Eye (tissue), 1 donor: ENCODE data around the gene ADAMTS15.
A peak's percentile ranks its signal among the peaks of the same experiment; 100 is the strongest.

Experiments used
- DNase-seq: peaks from one replicate; pipeline ENCODE4 v3.0.0-alpha.2; 2015

The ADAMTS15 gene

DNA sequence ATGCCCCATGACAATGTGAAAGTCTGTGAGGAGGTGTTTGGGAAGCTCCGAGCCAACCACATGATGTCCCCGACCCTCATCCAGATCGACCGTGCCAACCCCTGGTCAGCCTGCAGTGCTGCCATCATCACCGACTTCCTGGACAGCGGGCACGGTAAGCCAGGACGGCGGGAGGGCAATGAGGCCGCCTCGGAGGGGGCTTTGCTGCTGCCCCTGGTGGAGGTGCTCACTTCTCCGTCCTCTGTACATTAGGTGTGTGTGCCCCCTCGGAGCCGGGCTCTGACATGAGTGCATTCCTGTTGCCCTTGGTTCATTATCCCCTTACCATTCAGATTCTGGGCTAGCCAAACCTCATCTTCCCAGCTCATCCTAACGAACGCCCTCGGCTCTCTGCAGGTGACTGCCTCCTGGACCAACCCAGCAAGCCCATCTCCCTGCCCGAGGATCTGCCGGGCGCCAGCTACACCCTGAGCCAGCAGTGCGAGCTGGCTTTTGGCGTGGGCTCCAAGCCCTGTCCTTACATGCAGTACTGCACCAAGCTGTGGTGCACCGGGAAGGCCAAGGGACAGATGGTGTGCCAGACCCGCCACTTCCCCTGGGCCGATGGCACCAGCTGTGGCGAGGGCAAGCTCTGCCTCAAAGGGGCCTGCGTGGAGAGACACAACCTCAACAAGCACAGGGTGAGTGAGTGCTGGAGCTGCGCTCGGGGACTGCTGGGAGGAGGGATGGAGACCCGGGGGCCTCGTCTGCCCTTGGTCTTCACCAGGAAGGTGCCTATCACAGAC lies 13.8 kb downstream of the ADAMTS15 start:
- no peak for DNase-seq

DNA sequence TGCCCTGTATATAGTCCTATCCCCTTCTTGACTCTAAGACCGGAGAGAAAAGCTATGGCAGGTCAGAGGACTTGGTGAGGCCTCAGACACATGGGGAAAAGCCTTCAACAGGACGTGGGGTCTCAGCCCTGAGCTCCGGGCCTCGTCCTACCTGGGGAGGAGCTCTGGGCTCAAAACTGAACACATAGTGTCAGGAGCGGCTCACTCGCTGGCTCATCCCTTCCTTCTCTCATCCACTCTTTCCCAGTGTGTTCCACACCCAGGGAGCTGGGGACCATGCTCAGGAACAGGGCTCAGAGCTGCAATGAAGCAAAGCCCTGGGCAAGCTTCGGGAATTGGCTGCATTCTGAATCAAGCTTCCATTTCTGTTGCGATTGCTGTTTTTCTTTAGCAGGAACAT lies 14.5 kb downstream of the ADAMTS15 start:
- DNase-seq: no peak

DNA sequence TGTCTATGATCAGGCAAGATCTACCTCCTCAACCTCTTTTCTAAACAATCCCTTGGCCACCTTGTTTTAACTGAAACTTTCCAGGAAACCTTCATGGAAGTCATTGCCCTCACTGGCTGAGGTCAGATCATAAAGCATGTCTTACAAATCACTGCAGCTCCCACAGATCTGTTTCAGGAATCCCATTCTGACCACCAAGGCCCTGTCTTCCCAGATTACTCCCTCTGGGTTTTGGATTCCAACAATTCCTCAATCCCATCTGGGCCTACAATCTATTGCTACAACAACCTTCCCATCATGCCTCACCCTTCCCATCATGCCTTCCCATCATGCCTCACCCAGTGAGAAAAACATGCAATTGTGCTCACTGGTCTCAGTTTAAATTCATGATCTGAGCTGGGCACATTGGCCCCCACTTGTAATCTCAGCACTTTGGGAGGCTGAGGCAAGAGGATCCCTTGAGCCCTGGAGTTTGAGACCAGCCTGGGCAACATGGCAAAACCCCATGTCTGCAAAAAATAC lies 15.9 kb downstream of the ADAMTS15 start:
- DNase-seq: no peak

DNA sequence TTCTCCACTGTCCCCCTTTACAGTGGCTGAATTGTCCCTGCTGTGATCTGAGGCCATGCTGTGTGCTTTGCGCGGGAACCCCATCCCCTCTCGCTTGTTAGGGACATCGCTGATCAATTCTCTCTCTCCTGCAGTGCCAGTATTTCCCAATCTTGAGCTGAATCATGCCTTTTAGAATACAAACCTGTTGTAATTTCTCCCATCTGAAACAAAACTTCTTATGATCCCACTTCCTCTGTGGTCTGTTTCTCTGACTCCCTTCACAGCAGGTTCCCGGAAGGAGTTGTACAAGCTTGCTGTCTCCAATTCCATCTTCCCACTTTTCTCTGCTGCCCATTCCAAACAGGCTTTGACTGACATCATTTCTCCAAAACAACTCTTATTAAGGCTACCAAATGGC lies 16.8 kb downstream of the ADAMTS15 start:
- DNase-seq: no peak

DNA sequence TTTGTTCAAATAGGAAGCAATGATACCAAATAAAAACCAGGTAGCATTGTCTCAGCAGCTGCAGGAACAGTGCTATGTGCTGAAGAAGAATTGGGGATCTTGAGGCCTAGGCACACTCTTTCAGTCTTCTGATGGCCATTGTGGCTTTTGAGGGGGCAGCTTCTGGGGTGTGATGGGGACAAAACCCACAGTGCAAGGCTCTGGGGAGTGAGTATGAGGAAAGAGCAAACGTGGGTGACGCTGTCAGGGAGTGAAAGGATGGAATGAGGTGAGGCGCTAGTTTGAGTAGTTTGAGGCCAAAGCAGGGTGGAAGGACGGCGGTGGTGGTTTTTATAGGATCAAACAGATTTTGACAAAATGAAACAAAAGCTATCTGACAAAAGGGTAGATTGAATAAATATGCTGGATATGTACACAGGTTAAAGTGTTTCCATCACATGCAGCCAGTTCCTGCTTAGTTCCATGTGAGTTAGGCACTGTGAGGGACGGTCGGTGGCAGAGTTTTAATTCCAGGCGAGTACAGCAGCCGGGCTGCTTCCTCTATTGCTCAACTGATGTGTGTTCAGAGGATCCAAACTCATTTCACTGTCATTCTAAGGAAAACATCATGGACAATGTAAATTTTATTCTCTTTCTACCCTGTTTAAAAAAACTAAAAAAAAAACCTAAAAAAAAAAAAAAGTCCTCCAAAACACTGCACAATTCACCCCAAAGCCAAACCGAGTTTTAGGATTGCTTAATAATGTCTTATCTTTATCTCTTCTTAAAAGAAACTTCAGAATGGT lies 18.9 kb downstream of the ADAMTS15 start:
- no peak for DNase-seq

DNA sequence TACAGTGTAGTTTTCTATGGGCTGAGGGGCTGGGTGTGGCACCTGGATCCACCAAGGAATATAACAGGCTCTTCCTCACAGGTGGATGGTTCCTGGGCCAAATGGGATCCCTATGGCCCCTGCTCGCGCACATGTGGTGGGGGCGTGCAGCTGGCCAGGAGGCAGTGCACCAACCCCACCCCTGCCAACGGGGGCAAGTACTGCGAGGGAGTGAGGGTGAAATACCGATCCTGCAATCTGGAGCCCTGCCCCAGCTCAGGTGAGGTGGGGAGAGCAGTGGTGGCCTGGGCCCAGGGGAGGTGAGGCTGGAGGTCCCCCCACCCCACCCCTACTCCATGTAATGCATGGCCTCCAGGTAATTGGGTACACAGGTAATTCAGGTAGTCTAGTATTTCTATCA lies 20.7 kb downstream of the ADAMTS15 start:
- no peak for DNase-seq

DNA sequence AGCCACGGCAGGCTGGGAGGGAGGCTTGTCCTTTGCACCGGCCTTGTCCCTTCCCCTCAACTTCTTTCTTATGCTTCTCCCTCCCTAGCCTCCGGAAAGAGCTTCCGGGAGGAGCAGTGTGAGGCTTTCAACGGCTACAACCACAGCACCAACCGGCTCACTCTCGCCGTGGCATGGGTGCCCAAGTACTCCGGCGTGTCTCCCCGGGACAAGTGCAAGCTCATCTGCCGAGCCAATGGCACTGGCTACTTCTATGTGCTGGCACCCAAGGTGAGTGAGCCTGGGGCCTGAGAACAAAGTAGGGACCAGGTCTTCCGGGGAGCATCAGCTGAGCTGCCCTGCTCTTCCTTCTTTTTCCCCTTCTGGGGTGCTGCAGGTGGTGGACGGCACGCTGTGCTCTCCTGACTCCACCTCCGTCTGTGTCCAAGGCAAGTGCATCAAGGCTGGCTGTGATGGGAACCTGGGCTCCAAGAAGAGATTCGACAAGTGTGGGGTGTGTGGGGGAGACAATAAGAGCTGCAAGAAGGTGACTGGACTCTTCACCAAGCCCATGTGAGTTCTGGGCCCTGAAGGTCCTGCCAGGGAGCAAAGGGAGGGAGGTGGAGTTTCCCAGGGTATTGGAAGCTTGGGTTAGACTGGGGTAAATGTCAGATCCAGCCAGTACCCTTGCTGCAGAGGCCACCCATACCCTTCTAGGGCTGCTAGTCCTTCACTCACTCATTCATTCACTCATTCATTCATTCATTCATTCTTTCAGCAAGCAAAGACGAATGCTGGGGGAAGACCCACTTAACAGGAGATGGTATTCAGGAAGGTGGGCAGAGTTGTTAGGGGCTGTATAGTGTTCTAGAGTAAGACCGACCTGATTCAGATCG lies 22.6 kb downstream of the ADAMTS15 start:
- no peak for DNase-seq

DNA sequence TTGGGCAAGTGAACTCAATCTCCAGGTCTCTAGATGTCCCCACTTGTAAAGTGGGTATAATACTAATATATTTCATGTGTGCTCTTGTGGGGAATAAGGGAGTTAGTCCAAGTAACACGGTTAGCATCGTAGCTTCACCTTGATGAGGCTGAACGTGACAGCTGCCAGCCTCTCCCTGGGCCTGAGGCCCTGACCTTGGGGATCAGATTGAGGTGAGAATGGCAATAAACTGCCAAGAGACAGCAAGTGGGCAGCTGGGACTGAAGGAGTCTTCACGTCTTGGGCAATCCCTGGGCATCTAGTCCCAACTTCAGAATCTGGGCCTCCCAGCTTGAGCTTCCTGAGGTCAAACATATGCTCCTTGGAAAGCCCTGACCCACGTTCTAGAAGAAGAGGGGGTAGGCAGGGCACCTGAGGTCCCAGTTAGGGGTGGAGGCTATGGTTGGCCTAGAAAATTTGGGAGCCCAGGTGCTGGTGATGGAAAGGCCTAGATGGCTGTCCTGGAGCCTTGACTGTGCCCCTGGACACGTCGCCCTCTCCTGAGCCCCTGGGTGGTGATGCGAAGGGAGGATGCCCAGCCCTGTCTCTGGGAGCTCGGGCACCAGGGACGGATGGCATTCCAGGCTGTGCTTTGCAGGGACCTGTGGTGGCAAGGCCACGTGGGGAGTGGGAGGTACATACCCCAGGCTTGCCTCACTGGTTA lies 23.4 kb downstream of the ADAMTS15 start:
- no peak for DNase-seq

DNA sequence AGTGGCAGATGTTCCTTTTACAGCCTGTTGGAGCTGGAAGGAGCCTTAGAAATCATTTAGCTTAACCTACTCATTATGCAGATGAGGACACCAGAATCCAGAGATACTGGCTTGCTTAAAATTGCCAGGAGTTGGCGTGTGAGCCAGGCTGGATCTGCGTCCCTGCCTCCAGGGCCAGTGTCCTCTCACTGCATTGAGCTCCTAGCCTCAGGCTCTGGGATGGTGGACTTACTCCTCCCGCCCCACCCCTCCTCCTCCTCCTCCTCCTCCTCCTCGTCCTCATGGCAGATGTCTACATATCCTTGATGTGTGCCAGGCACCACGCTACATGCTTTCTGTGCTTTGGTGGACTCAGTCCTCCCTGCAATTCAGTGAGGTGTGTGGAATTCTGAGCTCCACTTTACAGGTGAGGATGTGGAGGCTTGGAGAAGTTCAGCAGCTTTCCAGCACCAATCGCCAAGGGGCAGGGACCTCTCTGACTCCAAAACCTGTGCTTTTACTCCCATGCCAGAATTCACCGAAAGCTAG lies 24.1 kb downstream of the ADAMTS15 start:
- DNase-seq: no peak

DNA sequence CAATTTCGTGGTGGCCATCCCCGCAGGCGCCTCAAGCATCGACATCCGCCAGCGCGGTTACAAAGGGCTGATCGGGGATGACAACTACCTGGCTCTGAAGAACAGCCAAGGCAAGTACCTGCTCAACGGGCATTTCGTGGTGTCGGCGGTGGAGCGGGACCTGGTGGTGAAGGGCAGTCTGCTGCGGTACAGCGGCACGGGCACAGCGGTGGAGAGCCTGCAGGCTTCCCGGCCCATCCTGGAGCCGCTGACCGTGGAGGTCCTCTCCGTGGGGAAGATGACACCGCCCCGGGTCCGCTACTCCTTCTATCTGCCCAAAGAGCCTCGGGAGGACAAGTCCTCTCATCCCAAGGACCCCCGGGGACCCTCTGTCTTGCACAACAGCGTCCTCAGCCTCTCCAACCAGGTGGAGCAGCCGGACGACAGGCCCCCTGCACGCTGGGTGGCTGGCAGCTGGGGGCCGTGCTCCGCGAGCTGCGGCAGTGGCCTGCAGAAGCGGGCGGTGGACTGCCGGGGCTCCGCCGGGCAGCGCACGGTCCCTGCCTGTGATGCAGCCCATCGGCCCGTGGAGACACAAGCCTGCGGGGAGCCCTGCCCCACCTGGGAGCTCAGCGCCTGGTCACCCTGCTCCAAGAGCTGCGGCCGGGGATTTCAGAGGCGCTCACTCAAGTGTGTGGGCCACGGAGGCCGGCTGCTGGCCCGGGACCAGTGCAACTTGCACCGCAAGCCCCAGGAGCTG lies 24.8 kb downstream of the ADAMTS15 start:
- no peak for DNase-seq

DNA sequence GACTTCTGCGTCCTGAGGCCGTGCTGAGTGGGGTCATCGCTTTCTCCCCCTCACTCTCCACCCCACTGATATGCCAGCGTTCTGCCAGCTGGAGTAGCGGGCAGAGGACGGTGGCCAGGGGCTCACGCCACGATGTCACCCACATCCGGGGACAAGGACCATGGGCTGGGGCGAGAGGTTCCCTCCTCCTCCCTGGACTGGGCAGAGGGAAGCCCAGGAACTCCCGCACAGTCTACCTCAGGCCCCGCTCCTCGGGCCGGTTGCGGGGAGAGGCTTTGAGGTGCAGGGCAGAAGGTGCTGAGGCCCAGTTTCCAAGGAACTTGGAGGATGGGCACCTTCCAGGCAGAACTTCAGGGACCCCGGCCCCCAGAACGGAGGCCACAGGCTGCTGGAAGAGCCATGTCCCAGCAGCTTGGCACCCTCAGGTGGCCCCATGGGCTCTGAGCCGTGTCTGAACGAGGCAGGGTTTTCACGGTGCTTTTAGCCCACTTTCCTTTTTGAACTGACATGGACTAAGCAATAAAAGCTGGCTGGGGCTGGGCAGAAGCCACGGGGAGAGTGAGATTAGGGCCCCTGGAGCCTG lies 25.4 kb downstream of the ADAMTS15 start:
- DNase-seq: no peak

DNA sequence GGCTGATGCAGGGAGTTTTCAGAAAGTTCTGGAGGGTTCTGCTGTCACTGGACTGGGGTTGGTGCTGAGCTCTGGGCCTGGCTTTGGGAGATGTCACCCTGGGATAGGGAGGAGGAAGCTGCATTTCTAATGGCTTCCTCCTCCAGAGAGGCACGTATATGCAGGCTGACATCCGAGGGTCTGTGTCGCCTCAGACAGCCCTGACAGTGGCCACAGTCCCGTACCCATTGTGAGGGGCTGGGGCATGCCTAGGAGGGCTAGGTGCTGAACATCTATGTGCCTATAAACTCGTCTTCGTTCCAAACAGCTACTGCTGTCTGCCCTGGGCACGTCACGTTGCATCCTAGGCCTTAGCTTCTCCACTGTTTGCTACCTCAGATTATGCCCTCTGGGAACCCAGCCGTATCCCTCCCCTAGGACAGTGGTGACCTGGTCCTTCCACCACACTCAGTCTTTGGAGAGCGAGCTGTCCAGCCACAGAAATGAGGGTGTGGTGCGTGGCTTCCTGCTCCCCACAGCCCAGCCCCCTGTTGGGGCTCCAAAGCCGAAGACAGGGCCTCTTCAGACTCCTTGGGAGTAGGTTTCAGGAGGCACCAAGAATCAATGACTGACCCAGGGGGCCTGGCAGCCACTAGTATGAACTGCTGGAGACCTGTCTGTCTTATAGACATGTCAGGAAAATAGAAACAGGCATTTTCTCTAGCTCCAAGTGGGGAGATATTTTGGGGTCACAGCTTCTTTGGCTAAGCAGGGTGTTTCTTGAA lies 26.4 kb downstream of the ADAMTS15 start:
- DNase-seq: no peak

DNA sequence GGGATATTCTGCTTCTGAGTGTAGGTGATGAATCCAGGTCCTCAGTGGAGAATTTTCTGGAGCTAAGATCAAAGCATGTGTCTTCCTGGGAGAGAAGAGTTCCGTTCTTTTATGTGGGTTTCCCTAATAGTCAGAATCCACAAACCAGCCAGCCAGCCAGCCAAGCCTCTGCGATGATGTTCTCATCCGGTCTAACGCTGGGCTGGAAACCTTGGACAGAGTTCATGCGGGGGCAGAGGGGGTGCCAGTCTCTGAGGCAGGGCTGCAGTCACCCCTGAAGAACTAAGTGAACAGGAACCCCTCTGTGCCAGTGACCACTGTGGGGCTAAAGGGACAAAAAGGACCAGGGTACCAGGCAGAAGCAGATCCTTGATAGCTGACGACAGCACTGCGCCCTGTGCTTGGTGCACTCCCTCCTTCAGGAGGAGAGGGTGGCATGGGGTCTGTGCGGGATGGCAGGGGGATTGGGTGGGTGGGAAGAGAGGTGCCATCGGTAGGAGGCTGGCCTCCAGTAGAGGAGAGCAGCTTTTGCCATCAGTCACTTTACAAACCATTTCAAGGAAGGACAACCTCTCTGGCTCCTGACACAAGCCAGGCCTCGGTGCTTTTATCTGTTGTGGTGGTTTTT lies 27.1 kb downstream of the ADAMTS15 start:
- no peak for DNase-seq

DNA sequence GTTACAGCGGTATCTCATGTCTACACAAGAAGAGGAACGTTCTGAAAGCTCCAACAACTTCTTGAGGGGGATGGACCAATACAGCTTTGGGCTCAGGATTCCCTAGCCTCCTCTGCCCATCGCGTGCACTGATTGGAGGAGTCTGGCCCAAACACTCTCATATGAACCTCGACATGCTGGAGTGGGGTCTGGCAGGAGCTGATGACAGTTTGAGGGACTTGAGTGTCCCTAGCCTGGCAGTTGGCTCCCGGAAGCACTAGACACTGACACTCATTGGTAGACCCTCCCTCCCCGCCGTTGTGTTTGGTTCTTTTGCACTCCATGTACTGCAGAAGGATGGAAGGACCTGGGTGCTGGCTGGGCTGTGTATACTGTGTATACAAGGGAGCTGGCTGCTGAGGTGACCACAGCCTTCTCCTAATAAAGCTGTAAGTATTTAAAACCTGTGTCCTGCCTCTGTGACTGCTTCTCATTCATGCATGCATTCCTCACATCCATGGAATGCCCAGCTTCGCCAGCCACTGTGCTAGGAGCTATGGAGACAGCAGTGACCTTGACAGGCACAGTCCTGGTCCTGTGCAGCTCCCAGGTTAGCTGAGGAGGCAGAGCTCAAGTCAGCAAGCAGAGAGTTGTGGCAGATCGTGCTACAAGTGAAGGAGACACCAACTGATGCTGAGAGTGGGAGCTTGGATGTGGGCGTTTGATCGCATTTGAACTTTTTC lies 27.9 kb downstream of the ADAMTS15 start:
- no peak for DNase-seq

DNA sequence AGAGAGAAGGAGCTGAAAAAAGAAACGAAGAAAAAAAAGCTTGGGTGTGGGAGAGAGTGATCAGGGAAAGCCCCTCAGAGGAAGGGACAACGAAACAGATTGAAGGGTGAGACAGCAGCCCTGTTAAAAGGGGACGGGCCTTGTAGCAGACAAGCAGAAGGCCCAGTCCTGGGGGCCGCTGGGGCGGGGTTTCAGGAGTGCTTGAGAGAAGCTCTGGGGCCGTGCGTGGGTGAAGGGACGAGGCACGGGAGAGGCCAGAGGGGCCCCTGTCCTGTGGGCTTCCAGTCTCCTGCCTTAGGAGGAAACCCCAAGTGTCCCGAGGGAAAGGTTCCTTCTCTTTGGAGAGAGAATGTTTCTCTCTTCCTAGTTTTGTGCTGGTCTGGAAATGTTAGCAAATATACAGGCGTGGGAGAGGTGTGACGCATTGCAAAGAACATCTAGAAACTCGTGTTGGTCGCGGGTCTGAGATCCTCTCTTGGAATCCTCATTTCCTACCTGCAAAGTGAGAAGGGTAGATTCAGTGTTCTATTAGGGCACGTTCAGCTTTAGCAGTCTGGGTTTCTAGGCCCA lies 28.6 kb downstream of the ADAMTS15 start:
- no peak for DNase-seq

DNA sequence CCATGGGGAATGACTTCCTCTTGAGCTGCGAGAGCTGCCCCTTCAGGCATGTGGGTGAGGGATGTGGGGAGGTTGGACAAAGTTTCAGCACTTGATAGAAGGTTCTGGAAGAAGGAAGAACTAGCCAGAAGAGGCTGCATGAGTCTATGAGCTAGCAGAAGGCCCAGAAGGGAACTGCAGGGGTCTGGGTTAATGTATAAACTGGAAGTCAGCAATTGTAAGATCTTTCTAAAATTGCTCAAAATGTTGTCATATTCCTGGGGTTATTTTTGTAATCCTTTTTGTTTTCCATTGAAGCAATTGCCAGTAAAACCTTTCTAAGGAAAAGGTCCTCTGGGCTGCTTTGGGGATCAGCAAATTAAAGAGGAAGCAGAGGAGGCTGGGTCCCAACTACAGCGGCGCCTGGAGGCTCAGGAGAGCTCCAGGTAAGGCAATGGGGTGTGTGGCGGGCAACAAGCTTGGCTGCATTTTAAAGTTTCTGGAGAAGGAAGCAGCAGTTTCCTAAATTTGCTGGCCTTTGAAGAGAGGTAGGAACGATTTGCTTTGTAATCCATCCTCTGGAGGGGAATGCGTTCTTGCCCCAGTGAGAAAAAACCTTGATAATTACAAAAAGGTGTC lies 29.2 kb downstream of the ADAMTS15 start:
- no peak for DNase-seq

DNA sequence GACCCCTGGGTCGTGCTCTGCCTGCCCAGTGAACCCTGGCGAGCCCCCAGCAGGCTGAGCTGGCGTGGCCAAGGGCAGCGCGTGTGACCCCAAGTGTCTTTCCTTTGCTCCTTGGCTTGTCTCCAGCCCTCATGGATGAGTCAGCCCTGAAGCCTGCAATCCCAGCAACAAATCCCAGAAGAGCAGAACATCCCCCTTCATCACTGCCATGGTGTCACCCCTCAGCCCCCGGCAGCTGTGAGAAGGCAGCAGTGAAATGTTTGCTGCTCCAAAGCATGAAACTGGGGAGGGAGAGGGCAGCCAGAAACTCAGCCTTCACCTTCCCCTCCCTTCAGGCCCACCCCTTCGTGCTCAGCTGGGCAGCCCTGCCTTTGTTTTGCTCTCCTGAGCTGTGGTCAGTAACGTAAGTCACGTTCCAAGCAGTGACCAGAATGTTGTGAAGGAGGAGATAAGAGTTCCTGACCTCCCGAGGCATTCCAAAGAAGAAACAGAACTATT lies 29.8 kb downstream of the ADAMTS15 start:
- DNase-seq: peak; percentile 63

DNA sequence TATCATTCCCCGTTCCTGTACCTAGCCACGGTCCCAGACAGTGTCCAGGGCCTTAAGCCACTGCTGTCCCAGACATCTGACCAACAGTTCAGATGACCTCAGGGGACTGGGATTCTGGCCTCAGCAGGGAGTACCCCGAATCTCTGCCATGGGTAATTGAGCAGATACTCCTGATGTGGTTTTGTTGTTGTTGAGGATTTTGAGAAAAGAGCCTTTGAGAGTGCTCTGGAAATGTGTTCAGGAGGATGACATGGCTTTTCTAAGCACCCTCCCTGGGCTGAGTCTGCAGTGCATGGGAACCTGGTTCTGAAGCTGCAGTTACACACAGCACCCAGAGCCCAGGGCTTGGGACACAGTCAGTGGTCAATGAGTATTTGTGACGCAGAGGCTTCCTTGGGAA lies 30.4 kb downstream of the ADAMTS15 start:
- no peak for DNase-seq
